ENCODE data around the gene CRTC3.

DNA sequence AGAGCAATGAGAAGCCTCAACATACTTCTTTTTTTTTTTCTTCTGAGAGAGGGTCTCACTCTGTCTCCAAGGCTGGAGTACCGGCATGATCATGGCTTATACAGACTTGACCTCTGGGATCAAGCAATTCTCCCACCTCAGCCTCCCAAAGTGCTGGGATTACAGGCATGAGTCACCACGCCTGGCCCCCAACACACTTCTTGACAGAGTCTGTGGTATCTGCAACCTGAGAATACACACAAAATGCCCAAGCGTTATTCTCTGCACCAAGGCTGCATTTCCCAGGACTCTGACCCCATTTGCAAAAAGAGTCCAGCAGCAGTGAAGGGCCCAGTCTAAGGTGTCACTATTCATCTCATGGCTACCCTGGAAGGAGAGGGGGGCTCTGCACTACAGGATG lies 144.8 kb downstream of the CRTC3 start:
- TF ChIP-seq POLR2AphosphoS5 (IDR thresholded peaks at IDR 0.05; ENCODE audit: low read depth, low read length) (no peak), SIN3A (IDR thresholded peaks at IDR 0.05; ENCODE audit: borderline replicate concordance, insufficient read depth, low read length) (no peak), FOXP2 (optimal IDR thresholded peaks at IDR 0.05; ENCODE audit: borderline replicate concordance, extremely low read depth, extremely low read length, insufficient read depth) (no peak), TAF1 (IDR thresholded peaks at IDR 0.05; ENCODE audit: borderline replicate concordance, insufficient read depth, low read length) (no peak)
- TF ChIP-seq, protein P1, sequence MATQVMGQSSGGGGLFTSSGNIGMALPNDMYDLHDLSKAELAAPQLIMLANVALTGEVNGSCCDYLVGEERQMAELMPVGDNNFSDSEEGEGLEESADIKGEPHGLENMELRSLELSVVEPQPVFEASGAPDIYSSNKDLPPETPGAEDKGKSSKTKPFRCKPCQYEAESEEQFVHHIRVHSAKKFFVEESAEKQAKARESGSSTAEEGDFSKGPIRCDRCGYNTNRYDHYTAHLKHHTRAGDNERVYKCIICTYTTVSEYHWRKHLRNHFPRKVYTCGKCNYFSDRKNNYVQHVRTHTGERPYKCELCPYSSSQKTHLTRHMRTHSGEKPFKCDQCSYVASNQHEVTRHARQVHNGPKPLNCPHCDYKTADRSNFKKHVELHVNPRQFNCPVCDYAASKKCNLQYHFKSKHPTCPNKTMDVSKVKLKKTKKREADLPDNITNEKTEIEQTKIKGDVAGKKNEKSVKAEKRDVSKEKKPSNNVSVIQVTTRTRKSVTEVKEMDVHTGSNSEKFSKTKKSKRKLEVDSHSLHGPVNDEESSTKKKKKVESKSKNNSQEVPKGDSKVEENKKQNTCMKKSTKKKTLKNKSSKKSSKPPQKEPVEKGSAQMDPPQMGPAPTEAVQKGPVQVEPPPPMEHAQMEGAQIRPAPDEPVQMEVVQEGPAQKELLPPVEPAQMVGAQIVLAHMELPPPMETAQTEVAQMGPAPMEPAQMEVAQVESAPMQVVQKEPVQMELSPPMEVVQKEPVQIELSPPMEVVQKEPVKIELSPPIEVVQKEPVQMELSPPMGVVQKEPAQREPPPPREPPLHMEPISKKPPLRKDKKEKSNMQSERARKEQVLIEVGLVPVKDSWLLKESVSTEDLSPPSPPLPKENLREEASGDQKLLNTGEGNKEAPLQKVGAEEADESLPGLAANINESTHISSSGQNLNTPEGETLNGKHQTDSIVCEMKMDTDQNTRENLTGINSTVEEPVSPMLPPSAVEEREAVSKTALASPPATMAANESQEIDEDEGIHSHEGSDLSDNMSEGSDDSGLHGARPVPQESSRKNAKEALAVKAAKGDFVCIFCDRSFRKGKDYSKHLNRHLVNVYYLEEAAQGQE (IDR thresholded peaks at IDR 0.05; ENCODE audit: insufficient read depth in 1 of 2, low read depth in 2 of 2, low read length in 2 of 2): no peak

Measured in PFSK-1 (cell line).